Measurements from ENCODE around the gene NECTIN1.

Gene NECTIN1

GRCh38 chr11:119643212-119643875 lies 85.7 kb downstream of the NECTIN1 start:
- ATAC-seq, result no peak
- TF ChIP-seq SNAI2 (CRISPR knock-in tag; IDR thresholded peaks at IDR 0.05) (no peak), ZFP3 (CRISPR knock-in tag; IDR thresholded peaks at IDR 0.05) (no peak), BACH2 (CRISPR knock-in tag; IDR thresholded peaks at IDR 0.05; ENCODE audit: borderline replicate concordance) (no peak), POU6F1 (CRISPR knock-in tag; IDR thresholded peaks at IDR 0.05; ENCODE audit: borderline replicate concordance, low read depth) (no peak), ISL1 (CRISPR knock-in tag; IDR thresholded peaks at IDR 0.05) (no peak), ARNTL (CRISPR knock-in tag; IDR thresholded peaks at IDR 0.05; ENCODE audit: borderline replicate concordance, low read depth) (no peak), GLIS3 (CRISPR knock-in tag; IDR thresholded peaks at IDR 0.05) (no peak), OSR1 (CRISPR knock-in tag; IDR thresholded peaks at IDR 0.05) (no peak), TCF4 (CRISPR knock-in tag; IDR thresholded peaks at IDR 0.05; ENCODE audit: borderline replicate concordance) (no peak), ZC3H10 (CRISPR knock-in tag; IDR thresholded peaks at IDR 0.05) (no peak), RARB (CRISPR knock-in tag; IDR thresholded peaks at IDR 0.05) (no peak), ZNF8 (CRISPR knock-in tag; IDR thresholded peaks at IDR 0.05) (no peak), ZFP30 (CRISPR knock-in tag; IDR thresholded peaks at IDR 0.05) (no peak), TOX (CRISPR knock-in tag; IDR thresholded peaks at IDR 0.05; ENCODE audit: borderline replicate concordance) (no peak), CSRNP3 (CRISPR knock-in tag; IDR thresholded peaks at IDR 0.05) (no peak), PPARA (CRISPR knock-in tag; IDR thresholded peaks at IDR 0.05; ENCODE audit: borderline replicate concordance) (no peak), ESRRG (CRISPR knock-in tag; IDR thresholded peaks at IDR 0.05) (no peak)
- TF ChIP-seq, protein P1, sequence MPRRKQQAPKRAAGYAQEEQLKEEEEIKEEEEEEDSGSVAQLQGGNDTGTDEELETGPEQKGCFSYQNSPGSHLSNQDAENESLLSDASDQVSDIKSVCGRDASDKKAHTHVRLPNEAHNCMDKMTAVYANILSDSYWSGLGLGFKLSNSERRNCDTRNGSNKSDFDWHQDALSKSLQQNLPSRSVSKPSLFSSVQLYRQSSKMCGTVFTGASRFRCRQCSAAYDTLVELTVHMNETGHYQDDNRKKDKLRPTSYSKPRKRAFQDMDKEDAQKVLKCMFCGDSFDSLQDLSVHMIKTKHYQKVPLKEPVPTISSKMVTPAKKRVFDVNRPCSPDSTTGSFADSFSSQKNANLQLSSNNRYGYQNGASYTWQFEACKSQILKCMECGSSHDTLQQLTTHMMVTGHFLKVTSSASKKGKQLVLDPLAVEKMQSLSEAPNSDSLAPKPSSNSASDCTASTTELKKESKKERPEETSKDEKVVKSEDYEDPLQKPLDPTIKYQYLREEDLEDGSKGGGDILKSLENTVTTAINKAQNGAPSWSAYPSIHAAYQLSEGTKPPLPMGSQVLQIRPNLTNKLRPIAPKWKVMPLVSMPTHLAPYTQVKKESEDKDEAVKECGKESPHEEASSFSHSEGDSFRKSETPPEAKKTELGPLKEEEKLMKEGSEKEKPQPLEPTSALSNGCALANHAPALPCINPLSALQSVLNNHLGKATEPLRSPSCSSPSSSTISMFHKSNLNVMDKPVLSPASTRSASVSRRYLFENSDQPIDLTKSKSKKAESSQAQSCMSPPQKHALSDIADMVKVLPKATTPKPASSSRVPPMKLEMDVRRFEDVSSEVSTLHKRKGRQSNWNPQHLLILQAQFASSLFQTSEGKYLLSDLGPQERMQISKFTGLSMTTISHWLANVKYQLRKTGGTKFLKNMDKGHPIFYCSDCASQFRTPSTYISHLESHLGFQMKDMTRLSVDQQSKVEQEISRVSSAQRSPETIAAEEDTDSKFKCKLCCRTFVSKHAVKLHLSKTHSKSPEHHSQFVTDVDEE (CRISPR knock-in tag; IDR thresholded peaks at IDR 0.05), result no peak
- TF ChIP-seq, protein P2, sequence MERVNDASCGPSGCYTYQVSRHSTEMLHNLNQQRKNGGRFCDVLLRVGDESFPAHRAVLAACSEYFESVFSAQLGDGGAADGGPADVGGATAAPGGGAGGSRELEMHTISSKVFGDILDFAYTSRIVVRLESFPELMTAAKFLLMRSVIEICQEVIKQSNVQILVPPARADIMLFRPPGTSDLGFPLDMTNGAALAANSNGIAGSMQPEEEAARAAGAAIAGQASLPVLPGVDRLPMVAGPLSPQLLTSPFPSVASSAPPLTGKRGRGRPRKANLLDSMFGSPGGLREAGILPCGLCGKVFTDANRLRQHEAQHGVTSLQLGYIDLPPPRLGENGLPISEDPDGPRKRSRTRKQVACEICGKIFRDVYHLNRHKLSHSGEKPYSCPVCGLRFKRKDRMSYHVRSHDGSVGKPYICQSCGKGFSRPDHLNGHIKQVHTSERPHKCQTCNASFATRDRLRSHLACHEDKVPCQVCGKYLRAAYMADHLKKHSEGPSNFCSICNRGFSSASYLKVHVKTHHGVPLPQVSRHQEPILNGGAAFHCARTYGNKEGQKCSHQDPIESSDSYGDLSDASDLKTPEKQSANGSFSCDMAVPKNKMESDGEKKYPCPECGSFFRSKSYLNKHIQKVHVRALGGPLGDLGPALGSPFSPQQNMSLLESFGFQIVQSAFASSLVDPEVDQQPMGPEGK (CRISPR knock-in tag; IDR thresholded peaks at IDR 0.05; ENCODE audit: borderline replicate concordance), result no peak

GRCh38 chr11:119641983-119642745 lies 86.8 kb downstream of the NECTIN1 start:
- ATAC-seq, result peak; percentile 42; the same call in 2 of the 3 replicates
- TF ChIP-seq, protein P1 (CRISPR knock-in tag; IDR thresholded peaks at IDR 0.05), result no peak
- no peak for TF ChIP-seq CSDC2 (CRISPR knock-in tag; IDR thresholded peaks at IDR 0.05)
- TF ChIP-seq ESRRG (CRISPR knock-in tag; IDR thresholded peaks at IDR 0.05), result no peak
- no peak for TF ChIP-seq POU6F1 (CRISPR knock-in tag; IDR thresholded peaks at IDR 0.05; ENCODE audit: borderline replicate concordance, low read depth)

Measured in SK-N-SH treated with all-trans-retinoic acid at 6 μM for 48 hours (cell line).